ENCODE results near the gene PFKFB3.
A peak's percentile ranks its signal among the peaks of the same experiment; 100 is the strongest.

The PFKFB3 gene

DNA sequence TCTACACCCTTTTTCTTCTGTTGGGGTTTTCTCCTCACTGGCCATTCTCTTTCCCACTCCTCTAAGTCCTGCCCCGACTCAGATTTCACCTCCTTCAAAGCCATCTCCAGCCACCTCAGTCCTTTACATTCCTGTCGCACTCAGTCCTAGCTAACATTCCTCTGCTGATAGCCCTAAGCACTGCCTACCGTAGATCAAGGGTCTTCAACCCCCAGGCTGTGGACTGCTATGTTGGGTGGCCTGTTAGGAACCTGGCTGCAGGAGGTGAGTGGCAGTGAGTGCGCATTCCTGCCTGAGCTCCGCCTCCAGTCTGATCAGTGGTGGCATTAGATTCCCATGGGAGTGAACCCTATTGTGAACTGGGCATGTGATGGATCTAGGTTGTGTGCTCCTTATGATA is 11.2 kb downstream of the PFKFB3 start:
- in situ Hi-C loops (cut with HindIII; ENCODE audit: low pct_ligation_motif_present, low pct_unique_long_range_greater_than_20kb, low sequenced_read_pairs) = no loop called here
- DNase-seq = no peak

DNA sequence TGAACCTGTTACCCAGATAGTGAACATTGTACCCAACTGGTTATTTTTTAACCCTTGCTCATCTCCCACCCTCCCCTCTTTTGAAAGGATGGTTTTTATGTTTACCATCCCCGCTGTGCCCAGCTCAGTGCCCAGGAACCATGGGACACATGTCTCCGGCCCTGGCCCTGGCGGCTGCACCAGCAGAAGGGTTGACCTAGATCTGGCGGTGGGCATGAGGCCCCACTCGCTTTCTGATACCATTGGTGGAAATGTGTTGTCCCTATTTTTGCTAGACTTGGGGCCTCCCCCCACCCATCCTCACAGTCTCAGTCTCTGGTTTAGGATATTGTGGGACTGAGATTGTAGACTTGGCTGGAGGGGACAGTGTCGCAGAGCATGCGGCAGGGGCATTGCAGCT is 11.9 kb downstream of the PFKFB3 start:
- in situ Hi-C loops (cut with HindIII; ENCODE audit: low pct_ligation_motif_present, low pct_unique_long_range_greater_than_20kb, low sequenced_read_pairs) = no loop called here
- no peak for DNase-seq

DNA sequence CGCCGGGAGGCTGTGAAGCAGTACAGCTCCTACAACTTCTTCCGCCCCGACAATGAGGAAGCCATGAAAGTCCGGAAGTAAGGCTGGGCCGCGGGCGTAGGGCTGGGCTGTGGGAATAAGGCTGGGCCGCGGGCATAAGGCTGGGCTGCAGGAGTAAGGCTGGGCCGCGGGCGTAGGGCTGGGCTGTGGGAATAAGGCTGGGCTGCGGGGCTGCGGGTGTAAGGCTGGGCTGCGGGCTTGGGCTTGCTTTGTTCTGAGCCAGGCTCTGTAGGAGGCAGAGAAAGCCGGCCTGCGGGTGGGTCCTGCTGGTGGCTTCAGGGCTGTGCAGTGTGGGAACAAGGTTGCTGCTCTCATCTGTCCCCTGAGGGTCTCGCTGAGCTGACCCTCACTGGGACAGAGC is 12.5 kb downstream of the PFKFB3 start:
- in situ Hi-C loops (cut with HindIII; ENCODE audit: low pct_ligation_motif_present, low pct_unique_long_range_greater_than_20kb, low sequenced_read_pairs) = no loop called here
- DNase-seq = no peak

DNA sequence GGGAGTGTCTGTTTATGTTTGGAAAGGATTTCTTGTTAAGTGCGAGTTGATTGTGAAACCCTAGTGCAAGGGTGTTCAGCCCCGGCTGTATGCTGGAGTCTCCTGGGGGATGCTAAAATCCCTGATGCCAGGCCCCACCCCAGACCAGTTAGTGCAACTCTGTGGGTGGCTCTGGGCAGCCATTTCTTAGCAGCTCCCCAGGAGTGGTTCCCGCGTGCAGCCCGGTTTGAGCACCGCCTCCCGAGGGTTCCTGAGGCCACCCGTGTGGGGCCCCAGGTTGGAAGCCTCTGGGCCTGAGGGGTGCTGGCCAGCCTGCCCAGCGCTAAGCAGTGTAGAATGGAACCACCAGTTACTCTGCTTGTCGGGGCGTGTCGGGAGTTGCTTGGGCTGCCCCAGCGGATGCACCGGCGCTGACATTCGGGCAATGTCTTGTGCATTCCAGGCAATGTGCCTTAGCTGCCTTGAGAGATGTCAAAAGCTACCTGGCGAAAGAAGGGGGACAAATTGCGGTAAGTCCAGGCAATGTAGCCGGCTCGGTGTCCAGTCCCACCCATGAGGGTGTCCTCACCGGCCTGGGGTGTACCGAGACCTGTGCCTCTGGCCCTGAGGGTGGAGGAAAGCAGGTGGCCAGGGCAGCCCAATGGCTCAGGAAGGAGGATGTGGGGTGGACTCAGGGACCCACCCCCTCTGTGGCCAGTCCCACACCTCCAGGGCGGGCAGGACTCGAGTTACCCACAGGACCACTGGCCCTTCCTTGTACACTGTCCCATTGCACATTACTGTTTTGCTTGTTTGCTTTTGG is 13.2 kb downstream of the PFKFB3 start:
- in situ Hi-C loops (cut with HindIII; ENCODE audit: low pct_ligation_motif_present, low pct_unique_long_range_greater_than_20kb, low sequenced_read_pairs) = no loop called here
- DNase-seq = no peak

DNA sequence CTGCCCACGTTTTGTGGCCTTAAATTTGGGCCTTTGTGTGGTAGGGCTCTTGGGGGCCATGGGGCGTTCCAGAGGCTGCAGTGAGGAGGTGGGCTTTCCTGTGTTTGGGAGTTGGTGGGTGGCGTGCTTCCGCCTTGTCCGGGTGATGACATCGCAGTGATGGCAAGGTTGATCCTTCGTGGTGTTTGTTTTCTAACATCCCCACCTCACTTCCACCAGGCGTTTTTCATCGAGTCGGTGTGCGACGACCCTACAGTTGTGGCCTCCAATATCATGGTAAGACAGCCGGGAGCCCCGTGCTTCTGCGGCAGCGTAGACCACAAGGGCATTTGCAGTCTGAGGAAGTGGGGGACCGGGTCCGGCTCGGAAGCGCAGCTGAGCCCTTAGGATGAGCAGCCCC is 14.2 kb downstream of the PFKFB3 start:
- DNase-seq = no peak
- in situ Hi-C loops (cut with HindIII; ENCODE audit: low pct_ligation_motif_present, low pct_unique_long_range_greater_than_20kb, low sequenced_read_pairs) = no loop called here

DNA sequence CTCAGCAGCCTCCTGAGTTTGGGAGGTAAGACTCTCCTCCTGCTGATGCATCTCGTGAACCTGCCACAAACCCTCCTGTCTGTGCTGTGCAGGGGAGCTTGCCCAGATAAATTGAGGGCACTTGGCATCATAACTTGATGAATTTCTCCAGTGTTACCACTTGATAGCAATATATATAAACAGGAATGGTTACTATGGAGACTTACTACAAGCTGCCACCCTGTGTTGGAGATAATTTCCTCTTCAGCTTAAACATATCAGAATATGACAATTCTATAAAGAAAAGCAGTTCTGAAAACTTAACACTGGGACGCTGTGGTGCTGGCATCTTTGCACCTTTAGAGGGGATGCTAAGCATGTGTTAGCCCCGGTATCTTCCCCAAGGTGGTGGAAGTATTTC is 14.9 kb downstream of the PFKFB3 start:
- no peak for DNase-seq

DNA sequence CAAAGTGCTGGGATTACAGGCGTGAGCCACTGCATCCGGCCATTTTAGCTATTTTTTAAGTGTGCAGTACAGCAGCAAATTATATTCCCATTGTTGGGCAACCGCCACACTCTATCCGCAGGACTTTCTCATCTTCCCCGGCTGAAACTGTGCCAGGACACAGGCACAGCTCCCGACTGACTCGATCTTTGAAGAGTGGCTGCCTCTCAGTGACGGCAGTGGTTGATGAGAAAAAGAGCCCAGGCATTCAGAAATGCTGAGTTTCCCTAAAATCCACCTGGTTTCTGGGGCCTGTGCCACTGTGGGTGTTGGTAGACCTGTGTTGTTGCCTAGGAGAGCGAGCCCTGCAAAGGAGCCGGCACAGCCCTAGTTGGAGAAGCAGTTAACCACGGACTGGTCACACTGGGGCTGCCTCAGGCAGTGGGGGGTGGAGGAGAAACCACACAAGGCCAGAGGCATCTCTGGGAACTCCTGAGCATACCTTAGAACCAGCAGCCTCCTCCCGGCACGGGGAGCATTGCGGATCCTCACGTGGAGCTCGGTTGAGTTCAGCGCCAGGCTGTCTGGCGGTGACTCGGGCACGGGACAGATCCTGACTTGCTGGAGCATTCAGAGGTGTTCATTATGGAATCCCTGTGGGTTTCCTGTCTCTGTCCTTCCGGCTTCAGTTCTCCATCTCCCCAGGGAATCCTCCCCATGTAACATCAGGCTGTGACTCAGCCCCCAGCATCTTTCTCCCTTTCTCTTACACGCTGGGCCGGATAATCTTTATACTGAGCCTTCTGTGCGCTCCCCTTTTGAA is 16.2 kb downstream of the PFKFB3 start:
- peak; percentile 6 for DNase-seq
- in situ Hi-C loops (cut with HindIII; ENCODE audit: low pct_ligation_motif_present, low pct_unique_long_range_greater_than_20kb, low sequenced_read_pairs) = no loop called here

More for the DNA sequence above, 14.9 kb downstream of the PFKFB3 start:
- in situ Hi-C loops (cut with HindIII; ENCODE audit: low pct_ligation_motif_present, low pct_unique_long_range_greater_than_20kb, low sequenced_read_pairs) = no loop called here

DNA sequence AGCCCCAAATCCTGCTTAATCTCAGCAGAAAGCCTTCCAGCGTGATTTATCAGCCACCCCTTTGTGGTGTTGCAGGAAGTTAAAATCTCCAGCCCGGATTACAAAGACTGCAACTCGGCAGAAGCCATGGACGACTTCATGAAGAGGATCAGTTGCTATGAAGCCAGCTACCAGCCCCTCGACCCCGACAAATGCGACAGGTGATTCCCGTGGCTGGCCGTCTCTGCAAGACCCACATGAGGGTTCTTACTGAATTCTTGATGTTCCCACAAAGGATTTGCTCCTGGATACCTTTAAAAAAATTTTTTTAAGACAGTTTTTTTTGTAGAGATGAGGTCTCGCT is 16.7 kb downstream of the PFKFB3 start:
- in situ Hi-C loops (cut with HindIII; ENCODE audit: low pct_ligation_motif_present, low pct_unique_long_range_greater_than_20kb, low sequenced_read_pairs) = no loop called here
- DNase-seq = no peak

DNA sequence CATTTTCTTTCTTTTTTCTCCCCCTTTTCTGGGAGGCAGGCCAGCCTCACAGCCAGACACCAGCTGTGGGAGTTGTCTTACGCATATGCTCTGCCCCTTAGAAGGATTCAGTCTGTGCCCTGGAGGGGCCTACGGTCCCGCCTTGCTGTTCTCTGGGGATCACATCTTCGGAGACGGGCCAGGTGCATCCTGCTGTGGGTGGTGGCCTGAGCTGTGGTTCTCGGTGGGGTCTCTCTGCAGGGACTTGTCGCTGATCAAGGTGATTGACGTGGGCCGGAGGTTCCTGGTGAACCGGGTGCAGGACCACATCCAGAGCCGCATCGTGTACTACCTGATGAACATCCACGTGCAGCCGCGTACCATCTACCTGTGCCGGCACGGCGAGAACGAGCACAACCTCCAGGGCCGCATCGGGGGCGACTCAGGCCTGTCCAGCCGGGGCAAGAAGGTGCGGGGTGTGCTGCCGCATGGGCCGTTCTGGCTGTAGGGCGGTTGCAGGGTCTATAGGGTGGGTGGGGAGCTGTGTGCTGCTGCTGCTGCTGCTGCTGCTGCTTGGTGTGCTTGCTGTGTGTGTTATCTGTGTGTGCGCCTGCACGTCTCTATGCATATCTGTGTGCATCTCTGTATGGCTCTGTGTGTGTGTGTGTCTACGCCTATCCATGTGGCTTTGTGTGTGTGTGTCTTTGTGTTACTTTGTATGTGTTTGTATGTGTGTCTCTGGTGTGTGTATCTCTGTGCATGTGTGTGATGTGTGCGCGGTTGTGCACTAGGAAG is 17.9 kb downstream of the PFKFB3 start:
- no peak for DNase-seq
- in situ Hi-C loops (cut with HindIII; ENCODE audit: low pct_ligation_motif_present, low pct_unique_long_range_greater_than_20kb, low sequenced_read_pairs) = no loop called here

DNA sequence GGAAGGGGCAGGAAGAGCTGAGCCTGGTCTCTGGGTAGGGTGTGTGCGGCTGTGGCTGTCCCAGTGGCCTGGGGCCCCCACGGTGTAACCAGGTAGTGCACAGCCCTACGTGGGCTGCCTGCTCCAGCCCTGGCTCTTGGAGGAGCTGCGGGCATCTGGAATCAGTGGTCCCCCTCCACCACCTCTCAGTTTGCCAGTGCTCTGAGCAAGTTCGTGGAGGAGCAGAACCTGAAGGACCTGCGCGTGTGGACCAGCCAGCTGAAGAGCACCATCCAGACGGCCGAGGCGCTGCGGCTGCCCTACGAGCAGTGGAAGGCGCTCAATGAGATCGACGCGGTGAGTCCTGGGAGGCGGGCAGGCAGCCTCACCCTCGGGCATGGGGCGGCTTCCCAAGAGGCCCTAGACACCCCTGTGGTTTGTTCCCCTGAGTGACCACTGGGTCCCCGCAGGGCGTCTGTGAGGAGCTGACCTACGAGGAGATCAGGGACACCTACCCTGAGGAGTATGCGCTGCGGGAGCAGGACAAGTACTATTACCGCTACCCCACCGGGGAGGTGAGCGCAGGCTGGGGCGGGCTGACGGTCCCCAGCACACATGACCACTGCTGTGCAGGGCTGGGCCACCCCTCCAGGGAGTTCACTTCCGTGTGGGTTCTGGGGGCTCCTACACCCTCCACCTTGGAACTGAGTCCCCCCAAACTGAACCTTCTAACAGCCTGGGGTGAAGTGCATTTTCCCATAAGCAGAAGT is 18.6 kb downstream of the PFKFB3 start:
- in situ Hi-C loops (cut with HindIII; ENCODE audit: low pct_ligation_motif_present, low pct_unique_long_range_greater_than_20kb, low sequenced_read_pairs) = no loop called here
- DNase-seq = no peak

DNA sequence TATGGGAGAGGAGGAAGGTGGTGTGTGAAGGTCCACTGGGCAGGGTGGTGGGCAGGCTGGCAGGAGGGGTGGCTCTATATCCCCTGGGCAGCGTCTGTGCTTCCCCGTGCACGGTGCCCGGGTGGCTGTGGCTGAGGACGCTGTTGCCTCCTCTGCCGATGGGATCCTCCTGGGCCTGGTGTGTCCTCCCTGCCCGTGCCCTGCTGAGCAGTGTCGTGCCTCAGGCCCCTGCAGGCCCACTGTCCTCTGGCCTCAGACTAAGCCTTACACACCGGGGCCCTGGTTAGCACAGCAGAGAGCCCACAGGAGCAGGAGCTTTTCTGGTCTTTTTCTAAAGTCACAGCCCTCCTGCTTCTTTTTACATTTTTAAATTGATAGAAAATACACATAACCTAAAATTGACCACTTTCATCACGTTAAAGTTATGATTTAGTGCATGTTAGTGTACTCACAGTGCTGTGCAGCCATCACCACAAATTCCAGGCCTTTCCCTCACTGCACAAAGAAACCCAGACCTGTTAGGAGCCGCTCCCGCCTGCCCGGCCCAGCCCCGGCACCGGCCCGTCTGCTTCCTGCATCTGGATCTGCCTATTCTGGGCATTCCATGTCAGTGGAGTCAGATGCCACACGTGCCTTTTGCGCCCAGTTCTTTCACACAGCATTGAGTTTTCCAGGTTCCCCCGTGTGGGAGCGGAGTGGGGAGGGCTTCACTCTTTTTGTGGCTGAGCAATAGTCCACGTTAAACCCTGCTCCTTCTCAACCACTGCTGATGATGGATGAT is 19.4 kb downstream of the PFKFB3 start:
- in situ Hi-C loops (cut with HindIII; ENCODE audit: low pct_ligation_motif_present, low pct_unique_long_range_greater_than_20kb, low sequenced_read_pairs) = no loop called here
- DNase-seq = no peak

DNA sequence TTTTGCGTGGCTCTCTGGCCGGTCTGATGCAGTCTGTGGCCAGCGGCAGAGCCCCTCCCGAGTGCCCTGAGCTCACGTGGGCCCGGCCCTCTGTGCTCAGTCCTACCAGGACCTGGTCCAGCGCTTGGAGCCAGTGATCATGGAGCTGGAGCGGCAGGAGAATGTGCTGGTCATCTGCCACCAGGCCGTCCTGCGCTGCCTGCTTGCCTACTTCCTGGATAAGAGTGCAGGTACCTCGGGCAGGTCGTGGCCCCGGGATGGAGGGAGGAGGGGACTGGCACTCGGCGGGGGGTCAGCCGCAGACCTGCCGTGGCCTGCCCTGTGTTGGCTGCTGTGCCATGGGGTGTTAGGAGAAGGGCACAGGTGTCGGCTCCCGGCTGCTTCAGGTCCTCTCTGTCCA is 20.0 kb downstream of the PFKFB3 start:
- in situ Hi-C loops (cut with HindIII; ENCODE audit: low pct_ligation_motif_present, low pct_unique_long_range_greater_than_20kb, low sequenced_read_pairs) = no loop called here
- DNase-seq = no peak

DNA sequence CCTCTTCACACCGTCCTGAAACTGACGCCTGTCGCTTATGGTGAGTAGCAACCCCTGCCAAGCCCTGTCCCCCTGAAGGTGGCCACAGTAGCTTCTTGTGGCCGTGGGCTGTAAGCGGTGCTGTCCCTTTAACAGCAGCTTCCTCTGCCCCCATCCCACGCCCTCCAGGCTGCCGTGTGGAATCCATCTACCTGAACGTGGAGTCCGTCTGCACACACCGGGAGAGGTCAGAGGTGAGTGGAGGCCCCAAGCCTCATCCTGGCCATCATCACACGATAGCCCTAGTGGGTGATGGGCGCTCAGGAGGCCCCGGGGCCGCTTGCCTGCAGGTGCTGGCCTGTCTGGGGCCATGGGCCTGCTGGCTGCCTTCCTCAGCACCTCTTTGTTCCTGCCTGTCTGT is 21.2 kb downstream of the PFKFB3 start:
- in situ Hi-C loops (cut with HindIII; ENCODE audit: low pct_ligation_motif_present, low pct_unique_long_range_greater_than_20kb, low sequenced_read_pairs) = no loop called here
- no peak for DNase-seq

DNA sequence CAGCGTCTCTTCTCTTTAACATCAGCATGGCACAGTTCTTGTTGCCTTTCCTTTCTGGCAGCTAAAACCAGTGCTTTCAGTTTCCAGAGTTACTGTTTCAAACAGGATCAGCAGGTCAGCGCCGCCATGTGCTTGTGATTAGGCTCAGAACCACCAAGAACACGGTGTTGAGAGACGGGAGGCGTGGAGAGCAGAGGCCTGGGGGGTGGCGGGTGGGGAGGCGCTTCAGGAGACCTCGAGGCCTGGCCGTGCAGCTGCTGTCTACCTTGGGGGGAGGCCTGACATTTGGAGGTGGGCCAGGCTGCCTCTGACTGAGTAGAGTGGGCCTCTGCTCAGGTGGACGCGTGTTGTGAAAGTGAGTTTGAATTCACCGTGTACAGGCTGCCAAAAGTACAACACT is 22.0 kb downstream of the PFKFB3 start:
- in situ Hi-C loops (cut with HindIII; ENCODE audit: low pct_ligation_motif_present, low pct_unique_long_range_greater_than_20kb, low sequenced_read_pairs) = no loop called here
- no peak for DNase-seq

DNA sequence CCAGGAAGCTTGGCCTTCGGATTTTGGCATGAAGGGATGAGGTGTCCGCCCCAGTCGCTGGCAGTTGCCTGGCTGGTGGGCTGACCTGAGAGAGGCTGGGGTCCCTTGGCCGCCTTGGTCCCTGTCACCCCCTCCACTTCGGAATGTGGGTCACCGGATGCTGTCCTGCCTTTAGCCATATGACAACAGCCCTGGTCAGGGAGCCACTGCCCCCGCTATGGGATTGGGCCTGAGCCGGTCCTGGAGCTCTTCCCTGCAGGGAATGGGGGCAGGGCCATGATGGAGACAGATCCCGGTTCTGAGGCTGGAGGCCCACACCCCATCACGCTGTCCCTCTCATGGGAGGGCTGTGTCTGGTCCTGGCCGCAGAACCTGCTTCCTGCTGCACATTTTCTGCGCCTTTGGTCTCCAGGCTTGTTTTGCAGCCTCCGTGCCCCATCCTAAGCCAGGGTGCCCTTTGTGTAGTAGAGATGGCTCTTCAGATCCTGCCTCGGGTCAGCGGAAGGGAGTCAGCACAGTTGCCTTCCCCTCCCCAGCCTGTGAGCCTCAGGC is 22.6 kb downstream of the PFKFB3 start:
- no peak for DNase-seq

DNA sequence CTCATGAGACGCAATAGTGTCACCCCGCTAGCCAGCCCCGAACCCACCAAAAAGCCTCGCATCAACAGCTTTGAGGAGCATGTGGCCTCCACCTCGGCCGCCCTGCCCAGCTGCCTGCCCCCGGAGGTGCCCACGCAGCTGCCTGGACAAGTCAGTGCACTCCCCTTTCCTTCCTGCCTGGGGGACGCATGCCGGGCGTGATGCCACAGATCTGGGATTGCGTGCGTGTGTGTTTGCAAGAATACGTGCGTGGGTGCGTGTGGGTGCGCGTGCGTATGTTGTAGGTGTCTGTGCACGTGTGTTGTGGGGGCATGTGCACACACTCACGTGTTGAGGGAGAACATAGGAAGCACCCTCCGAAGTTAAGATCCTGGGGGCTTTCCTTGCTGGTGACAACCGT is 23.5 kb downstream of the PFKFB3 start:
- in situ Hi-C loops (cut with HindIII; ENCODE audit: low pct_ligation_motif_present, low pct_unique_long_range_greater_than_20kb, low sequenced_read_pairs) = no loop called here

More for the DNA sequence above, 22.6 kb downstream of the PFKFB3 start:
- in situ Hi-C loops (cut with HindIII; ENCODE audit: low pct_ligation_motif_present, low pct_unique_long_range_greater_than_20kb, low sequenced_read_pairs) = no loop called here

DNA sequence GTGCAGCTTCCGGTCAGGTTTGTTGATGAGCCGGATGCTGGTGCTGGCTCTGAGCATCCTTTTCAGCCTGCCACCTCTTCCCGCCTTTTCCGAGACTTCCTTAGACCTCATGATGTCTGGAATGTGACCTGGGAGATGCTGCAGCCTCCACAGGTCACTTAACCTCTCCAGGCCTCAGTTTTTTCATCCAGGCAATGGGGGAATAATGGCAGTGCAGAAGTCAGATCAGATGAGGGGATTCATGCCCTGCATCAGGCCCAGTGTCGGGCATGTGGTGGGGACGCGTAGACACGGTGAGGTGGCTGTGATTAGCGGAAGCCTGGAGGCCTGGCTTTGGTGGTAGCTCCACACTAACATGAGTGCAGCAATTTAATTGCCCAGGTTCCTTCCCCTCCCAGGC is 24.6 kb downstream of the PFKFB3 start:
- DNase-seq = no peak
- in situ Hi-C loops (cut with HindIII; ENCODE audit: low pct_ligation_motif_present, low pct_unique_long_range_greater_than_20kb, low sequenced_read_pairs) = no loop called here

More for the DNA sequence above, 23.5 kb downstream of the PFKFB3 start:
- no peak for DNase-seq

DNA sequence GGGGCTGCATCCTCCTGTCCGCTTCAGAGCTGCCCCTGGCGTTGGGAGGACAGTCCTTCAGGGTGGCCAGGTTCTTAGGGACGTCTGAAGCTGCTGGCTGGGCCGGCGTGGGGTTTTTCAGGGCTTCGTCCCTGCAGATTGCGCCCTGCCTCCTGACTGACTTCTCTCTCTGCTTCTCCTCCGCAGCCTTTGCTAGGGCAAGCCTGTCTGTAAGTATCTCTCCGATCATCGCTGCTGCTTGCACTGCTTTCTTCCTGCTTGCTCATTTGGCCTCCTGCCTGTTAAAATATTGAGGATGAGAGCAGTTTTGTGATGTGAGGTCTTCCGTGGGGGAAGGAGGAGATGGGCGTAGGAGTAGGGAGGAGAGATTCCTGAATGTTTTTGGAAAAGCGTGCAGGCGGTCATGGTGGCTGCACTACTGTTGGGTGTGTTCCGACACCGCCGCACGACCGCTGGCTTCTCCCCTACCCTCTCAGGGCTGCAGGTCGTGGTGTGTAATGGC is 25.3 kb downstream of the PFKFB3 start:
- in situ Hi-C loops (cut with HindIII; ENCODE audit: low pct_ligation_motif_present, low pct_unique_long_range_greater_than_20kb, low sequenced_read_pairs) = no loop called here
- no peak for DNase-seq
